CD14-positive monocyte (primary cell): ENCODE data around the gene CDC14A. TPM values are rescaled to one million over a fixed set of nuclear protein-coding genes. Genes with fewer than 3 reads are reported as not detected.

Experiments
- DNase-seq, 3 donors: peaks; one replicate each; pipeline ENCODE4 v3.0.0-alpha.2; 2011 to 2022
- H2AFZ ChIP-seq: 2 replicates; pipeline ENCODE4 v1.6.0; 2012; ENCODE audit warnings: mild to moderate bottlenecking, low read depth, low read length, inconsistent platforms; ENCODE audit not compliant: insufficient read depth, poor library complexity, severe bottlenecking
- H3K27ac ChIP-seq, 2 donors: 1 replicate in 1 of 2; 2 replicates in 1 of 2; pipeline ENCODE4 v1.5.1; 2012 to 2013; ENCODE audit warnings: low read length in 2 of 2, control low read depth in 1 of 2, inconsistent platforms in 1 of 2, low read depth in 1 of 2, mild to moderate bottlenecking in 1 of 2
- H3K27me3 ChIP-seq, 2 donors: one replicate each; pipeline versions ENCODE4 v1.6.0 to v1.6.1; 2011 to 2013; ENCODE audit warnings: low read length in 2 of 2; ENCODE audit not compliant: control insufficient read depth in 2 of 2, insufficient read depth in 2 of 2
- H3K36me3 ChIP-seq, 2 donors: replicated peaks in 1 of 2; 1 replicate in 1 of 2; 2 replicates in 1 of 2; pipeline versions ENCODE4 v1.5.1 to v1.6.1; 2012 to 2013; ENCODE audit warnings: low read length in 2 of 2, control low read depth in 1 of 2, inconsistent platforms in 1 of 2, mild to moderate bottlenecking in 1 of 2; ENCODE audit not compliant: insufficient read depth in 2 of 2, control insufficient read depth in 1 of 2
- H3K4me1 ChIP-seq, 2 donors: 1 replicate in 1 of 2; 2 replicates in 1 of 2; pipeline versions ENCODE4 v1.5.1 to v1.6.1; 2012 to 2013; ENCODE audit warnings: low read length in 2 of 2, control low read depth in 1 of 2, inconsistent platforms in 1 of 2, mild to moderate bottlenecking in 1 of 2, moderate library complexity in 1 of 2; ENCODE audit not compliant: insufficient read depth in 2 of 2, control insufficient read depth in 1 of 2
- H3K4me2 ChIP-seq: replicated peaks from 2 replicates; pipeline ENCODE3; 2012; ENCODE audit warnings: low read length, moderate library complexity, mild to moderate bottlenecking; ENCODE audit not compliant: poor library complexity, severe bottlenecking; ENCODE audit errors: extremely low read depth
- H3K4me3 ChIP-seq, 3 experiments: fragments of 200-600 bp in 1 of 3; sonication (generic) in 1 of 3; replicated peaks in 1 of 3; 1 replicate in 2 of 3; 2 replicates in 1 of 3; pipeline ENCODE4 v1.5.1; 2011 to 2013; ENCODE audit warnings: low read length in 3 of 3, mild to moderate bottlenecking in 3 of 3, control low read depth in 2 of 3, low read depth in 2 of 3, inconsistent platforms in 1 of 3, moderate library complexity in 1 of 3
- H3K79me2 ChIP-seq: 2 replicates; pipeline ENCODE4 v1.6.0; 2012; ENCODE audit warnings: mild to moderate bottlenecking, control low read depth, inconsistent platforms, low read length, moderate library complexity; ENCODE audit not compliant: insufficient read depth
- H3K9ac ChIP-seq: 2 replicates; pipeline ENCODE4 v1.6.0; 2017; ENCODE audit warnings: low read length, mild to moderate bottlenecking; ENCODE audit not compliant: insufficient read depth, poor library complexity, severe bottlenecking
- H3K9me3 ChIP-seq, 2 donors: replicated peaks in 1 of 2; 1 replicate in 1 of 2; 2 replicates in 1 of 2; pipeline versions ENCODE4 v1.5.1 to v1.6.1; 2012 to 2013; ENCODE audit warnings: low read length in 2 of 2, control low read depth in 1 of 2; ENCODE audit not compliant: control insufficient read depth in 1 of 2, insufficient read depth in 1 of 2
- H4K20me1 ChIP-seq: 2 replicates; pipeline ENCODE4 v1.6.0; 2012; ENCODE audit warnings: mild to moderate bottlenecking, low read length, control low read depth, moderate library complexity; ENCODE audit not compliant: insufficient read depth
- H3K27ac Mint-ChIP-seq, 7 donors: one replicate each; pipeline ENCODE4 v1.8.0; 2020; ENCODE audit warnings: mild to moderate bottlenecking in 7 of 7, mixed read lengths in 7 of 7, moderate library complexity in 6 of 7, inconsistent platforms in 2 of 7
- H3K27me3 Mint-ChIP-seq, 3 donors: one replicate each; pipeline ENCODE4 v1.8.0; 2021 to 2022; ENCODE audit warnings: low read depth in 3 of 3, mild to moderate bottlenecking in 3 of 3, mixed read lengths in 3 of 3, moderate library complexity in 3 of 3, inconsistent platforms in 1 of 3
- H3K36me3 Mint-ChIP-seq, 2 donors: one replicate each; pipeline ENCODE4 v1.8.0; 2020; ENCODE audit warnings: mixed read lengths in 2 of 2, inconsistent platforms in 1 of 2, mild to moderate bottlenecking in 1 of 2
- H3K4me1 Mint-ChIP-seq: one replicate; pipeline ENCODE4 v1.8.0; 2020; ENCODE audit warnings: mild to moderate bottlenecking, mixed read lengths
- H3K4me3 Mint-ChIP-seq, 2 donors: one replicate each; pipeline ENCODE4 v1.8.0; 2020; ENCODE audit warnings: mild to moderate bottlenecking in 2 of 2, mixed read lengths in 2 of 2, moderate library complexity in 1 of 2
- H3K9me3 Mint-ChIP-seq, 7 donors: one replicate each; pipeline ENCODE4 v1.8.0; 2020 to 2022; ENCODE audit warnings: mixed read lengths in 7 of 7, mild to moderate bottlenecking in 6 of 7, moderate library complexity in 6 of 7, inconsistent platforms in 2 of 7
- CTCF ChIP-seq: fragments of 200-600 bp; IDR thresholded peaks from one replicate; pipeline ENCODE4 v1.8.0; 2022; ENCODE audit warnings: antibody characterized with exemption, mild to moderate bottlenecking
- WGBS: methylation state at CpG from one replicate; pipeline ENCODE4 v1.1.5; 2013; ENCODE audit warnings: missing lambda C conversion rate; ENCODE audit not compliant: insufficient coverage; 5-methylcytosine and 5-hydroxymethylcytosine counted together
- intact Hi-C, 2 donors: fragments of 100-400 bp; cut with micrococcal nuclease; formaldehyde crosslinking; loops; one replicate each; pipeline versions ENCODE4 v1.15.0 to v1.15.1; 2023
- polyA plus RNA-seq, 3 donors: library from polyadenylated mRNA; depleted of rRNA in 1 of 3; unstranded in 2 of 3; stranded (reverse) in 1 of 3; fragments of 300-500 nt in 2 of 3; fragments of >200 nt in 1 of 3; fragmentation: Illumina TruSeq in 2 of 3; gene quantifications; 1 replicate in 2 of 3; 2 replicates in 1 of 3; pipeline ENCODE4 v1.2.3, GENCODE V29; 2012 to 2021

Gene CDC14A
- polyA plus RNA-seq, 3 donors = 4.2 to 9.2 (median 6.1) TPM

DNA sequence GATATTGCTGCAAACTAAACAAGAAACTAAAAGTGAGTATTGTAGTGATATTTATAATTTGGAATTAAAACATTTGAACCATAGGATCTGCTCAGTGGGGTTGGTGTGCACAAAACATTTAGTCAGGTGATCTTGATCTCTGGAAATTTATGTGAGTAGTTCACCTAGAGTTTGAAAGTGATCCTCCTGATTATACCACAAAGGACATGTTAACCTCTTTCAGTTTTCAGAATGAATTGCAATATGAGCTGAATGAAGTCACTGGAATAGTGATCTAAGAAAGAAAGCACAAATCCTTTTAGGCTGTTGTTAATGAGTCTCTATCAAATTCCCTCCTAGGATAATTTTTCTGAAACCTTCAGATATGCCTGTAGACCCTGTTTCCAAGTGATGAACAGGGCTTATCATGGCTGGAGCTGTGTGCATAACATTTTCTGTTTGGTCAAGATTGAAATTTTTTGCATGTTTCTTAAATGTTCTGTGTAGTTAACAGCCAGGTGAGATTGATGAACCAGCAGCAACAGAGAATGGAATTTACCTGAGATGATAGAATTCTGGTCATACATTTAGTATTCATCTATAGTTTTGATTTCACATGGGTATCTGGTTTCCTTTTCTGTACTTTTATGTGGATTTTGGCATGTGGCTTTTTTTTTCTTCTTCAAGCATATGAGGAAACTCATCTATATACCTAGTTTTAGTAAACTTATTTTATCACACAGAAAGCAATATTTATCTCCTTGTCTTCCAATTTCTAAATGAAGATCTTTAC is 25.5 kb downstream of the CDC14A start:
- intact Hi-C loops = no loop called here
- no peak overlapping the region for H3K4me2 ChIP-seq
- peaks cover 2 to 9% of the 10 kb centered on the region in 2 donors for H3K4me1 ChIP-seq
- H3K79me2 ChIP-seq = peaks cover 68% of the 10 kb centered on the region
- peaks cover 21% of the 10 kb centered on the region for H3K4me1 Mint-ChIP-seq
- DNase-seq = no peak
- TF ChIP-seq CTCF = no peak
- H3K27me3 ChIP-seq = no peaks in the 10 kb centered on the region
- no peak overlapping the region for H3K27ac ChIP-seq
- peaks cover 33 to 38% of the 10 kb centered on the region in 2 donors for H3K36me3 Mint-ChIP-seq
- no peak overlapping the region for H3K27ac Mint-ChIP-seq
- no peaks in the 10 kb centered on the region for H3K9me3 ChIP-seq
- no peak overlapping the region for H3K4me3 ChIP-seq
- no peak overlapping the region for H3K4me3 Mint-ChIP-seq
- H3K9me3 Mint-ChIP-seq = peaks cover 0 to 2% (median 0%) of the 10 kb centered on the region in 7 donors
- H2AFZ ChIP-seq = no peak overlapping the region
- no peak overlapping the region for H3K9ac ChIP-seq
- H4K20me1 ChIP-seq = peaks cover 47% of the 10 kb centered on the region
- H3K36me3 ChIP-seq = peaks cover 9 to 36% of the 10 kb centered on the region in 2 donors
- H3K27me3 Mint-ChIP-seq = peaks cover 0 to 1% (median 0%) of the 10 kb centered on the region in 3 donors

GRCh38 chr1:100378956-100379355 is 26.6 kb downstream of the CDC14A start:
- Mint-ChIP-seq H3K4me1 (peaks cover 18% of the 10 kb centered on the region), H3K4me3 (no peak overlapping the region), H3K27ac (no peak overlapping the region), H3K27me3 (peaks cover 0 to 1% (median 0%) of the 10 kb centered on the region in 3 donors), H3K9me3 (peaks cover 0 to 2% (median 0%) of the 10 kb centered on the region in 7 donors), H3K36me3 (peaks cover 33 to 49% of the 10 kb centered on the region in 2 donors)
- H3K4me3 ChIP-seq = no peak overlapping the region
- H3K4me1 ChIP-seq = peaks cover 2 to 10% of the 10 kb centered on the region in 2 donors
- intact Hi-C loops = no loop called here
- H4K20me1 ChIP-seq = peaks cover 46% of the 10 kb centered on the region
- no CpG with 5 or more reads among the region's 2 CpGs for WGBS
- no peak overlapping the region for H2AFZ ChIP-seq
- H3K9ac ChIP-seq = no peak overlapping the region
- no peak for TF ChIP-seq CTCF
- H3K27ac ChIP-seq = no peak overlapping the region
- peaks cover 72% of the 10 kb centered on the region for H3K79me2 ChIP-seq
- H3K9me3 ChIP-seq = no peaks in the 10 kb centered on the region
- no peaks in the 10 kb centered on the region for H3K27me3 ChIP-seq
- peaks cover 9 to 45% of the 10 kb centered on the region in 2 donors for H3K36me3 ChIP-seq
- H3K4me2 ChIP-seq = no peak overlapping the region
- no peak for DNase-seq
